GM23248 (cell line): ENCODE data around the gene MYCN.

Experiments used
- EZH2 ChIP-seq: fragments of 200-600 bp; sonication (generic); IDR thresholded peaks from 2 replicates; pipeline ENCODE4 v1.6.1; 2018; ENCODE audit warnings: antibody characterized with exemption, mild to moderate bottlenecking; ENCODE audit not compliant: insufficient read depth, poor library complexity, severe bottlenecking
- EZH2phosphoT487 ChIP-seq: fragments of 200-600 bp; sonication (generic); IDR thresholded peaks from 2 replicates; pipeline ENCODE4 v1.6.1; 2018; ENCODE audit warnings: antibody characterized with exemption, moderate library complexity, mild to moderate bottlenecking, low read depth; ENCODE audit not compliant: insufficient read depth

DNA sequence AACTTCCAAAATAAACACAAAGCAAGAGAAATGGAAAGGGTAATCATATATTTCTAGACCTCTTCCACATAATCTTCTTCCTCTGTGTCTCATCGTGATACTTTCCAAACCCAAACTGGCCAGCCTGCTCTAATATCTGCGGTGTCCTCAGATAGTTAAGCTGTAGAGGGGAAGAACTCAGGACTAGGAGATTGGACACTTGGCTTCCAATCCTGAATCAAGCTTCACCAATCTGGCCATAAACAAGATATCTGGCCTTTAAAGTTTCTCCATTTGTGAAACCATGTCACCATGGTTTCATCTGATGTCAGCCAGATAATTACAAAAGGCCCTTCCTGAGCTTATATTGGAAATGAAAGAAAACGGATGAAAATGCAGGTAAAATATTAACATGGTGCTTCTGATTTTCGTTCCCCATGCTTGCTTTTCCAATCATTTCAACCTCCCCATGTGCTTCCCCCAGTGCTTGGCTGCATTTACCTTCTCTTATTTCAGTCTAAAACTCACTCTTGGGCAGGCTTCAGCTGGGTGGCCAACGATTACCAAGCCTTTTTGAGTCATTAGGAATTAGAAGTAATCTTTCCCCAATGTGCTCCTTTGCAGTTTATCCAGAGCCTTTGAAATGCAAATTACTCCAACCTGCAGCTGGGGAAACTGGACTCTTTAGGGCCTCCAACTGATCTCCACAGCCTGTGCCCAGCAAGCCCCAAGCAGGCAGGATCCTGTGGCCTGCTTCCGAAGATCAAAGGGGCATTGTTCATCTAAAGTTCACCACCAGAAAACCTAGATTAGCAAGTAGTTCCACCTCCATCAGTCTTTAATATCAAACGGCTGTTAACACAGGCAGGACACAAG, 44.5 kb upstream of the MYCN start:
- TF ChIP-seq EZH2 (no peak), EZH2phosphoT487 (no peak)
